MM.1S (cell line): Measurements from ENCODE around the gene TASP1.
"Not testable (repeated sequence)": the region's sequence is repeated elsewhere in the genome, so short reads cannot be mapped to it uniquely, and the experiment has no call there.

Source experiments
- DNase-seq: peaks from one replicate; pipeline ENCODE4 v3.0.0-alpha.2; 2015
- H2AFZ ChIP-seq: fragments of 300-600 bp; sonication (generic); 2 replicates; pipeline ENCODE4 v1.6.0; 2016; ENCODE audit warnings: antibody characterized with exemption, low read length
- H3F3A ChIP-seq: fragments of 300-600 bp; sonication (generic); 2 replicates; pipeline ENCODE4 v1.6.1; 2016; ENCODE audit warnings: mild to moderate bottlenecking, antibody characterized with exemption, low read length, moderate library complexity, mixed read lengths; ENCODE audit not compliant: insufficient read depth
- H3K27ac ChIP-seq: fragments of 300-600 bp; sonication (generic); 2 replicates; pipeline ENCODE4 v1.5.1; 2016; ENCODE audit warnings: mild to moderate bottlenecking, low read length
- H3K27me3 ChIP-seq: fragments of 300-600 bp; sonication (generic); replicated peaks from 2 replicates; pipeline ENCODE4 v1.6.0; 2016; ENCODE audit warnings: low read length; ENCODE audit not compliant: insufficient read depth
- H3K36me3 ChIP-seq: fragments of 300-600 bp; sonication (generic); replicated peaks from 2 replicates; pipeline ENCODE4 v1.6.1; 2016; ENCODE audit warnings: mild to moderate bottlenecking, low read length, mixed read lengths; ENCODE audit not compliant: insufficient read depth
- H3K4me1 ChIP-seq: fragments of 300-600 bp; sonication (generic); 2 replicates; pipeline ENCODE4 v1.6.1; 2016; ENCODE audit warnings: low read length, mixed read lengths
- H3K4me2 ChIP-seq: fragments of 300-600 bp; sonication (generic); 2 replicates; pipeline ENCODE4 v1.6.0; 2016; ENCODE audit warnings: low read depth, low read length
- H3K4me3 ChIP-seq: fragments of 300-600 bp; sonication (generic); 2 replicates; pipeline ENCODE4 v1.5.1; 2016; ENCODE audit warnings: low read length, mixed read lengths
- H3K79me2 ChIP-seq: fragments of 300-600 bp; sonication (generic); 2 replicates; pipeline ENCODE4 v1.6.1; 2016; ENCODE audit warnings: mixed run types, low read length, mixed read lengths
- H3K9ac ChIP-seq: fragments of 300-600 bp; sonication (generic); 2 replicates; pipeline ENCODE4 v1.6.1; 2016; ENCODE audit warnings: low read length, mixed read lengths
- H3K9me2 ChIP-seq: fragments of 300-600 bp; sonication (generic); replicated peaks from 2 replicates; pipeline ENCODE4 v1.6.1; 2016; ENCODE audit warnings: mild to moderate bottlenecking, low read length, mixed read lengths; ENCODE audit not compliant: insufficient read depth
- H3K9me3 ChIP-seq: fragments of 300-600 bp; sonication (generic); replicated peaks from 2 replicates; pipeline ENCODE4 v1.6.1; 2016; ENCODE audit warnings: mild to moderate bottlenecking, low read length, mixed read lengths; ENCODE audit not compliant: insufficient read depth
- H4K20me1 ChIP-seq: fragments of 300-600 bp; sonication (generic); 2 replicates; pipeline ENCODE4 v1.6.1; 2016; ENCODE audit warnings: mild to moderate bottlenecking, low read length, moderate library complexity, mixed read lengths; ENCODE audit not compliant: insufficient read depth
- EZH2 ChIP-seq: fragments of 300-600 bp; sonication (generic); optimal IDR thresholded peaks from 2 replicates; pipeline ENCODE3; 2017; ENCODE audit warnings: low read depth, mild to moderate bottlenecking, antibody characterized with exemption, low read length, mixed read lengths
- EZH2phosphoT487 ChIP-seq: fragments of 300-600 bp; sonication (generic); IDR thresholded peaks from 2 replicates; pipeline ENCODE4 v1.6.1; 2018; ENCODE audit warnings: antibody characterized with exemption, low read length
- TF ChIP-seq, protein P1 (sequence below): fragments of 300-600 bp; sonication (generic); IDR thresholded peaks from 2 replicates; pipeline ENCODE4 v1.5.1; 2016; ENCODE audit warnings: antibody characterized with exemption, low read length, mixed read lengths

The TASP1 gene

GRCh38 chr20:13485576-13485975 lies 153.2 kb downstream of the TASP1 start:
- no peaks in the 10 kb centered on the region for H3F3A ChIP-seq
- H4K20me1 ChIP-seq, result no peaks in the 10 kb centered on the region
- no peak overlapping the region for H3K27ac ChIP-seq
- H3K9me2 ChIP-seq, result no peaks in the 10 kb centered on the region
- 0 out of 2 replicates have a peak, but pooled peaks cover 6% of the 10 kb centered on the region for H3K36me3 ChIP-seq
- H3K9me3 ChIP-seq, result no peaks in the 10 kb centered on the region
- H2AFZ ChIP-seq, result no peak overlapping the region
- TF ChIP-seq EZH2 (no peak), EZH2phosphoT487 (no peak)
- TF ChIP-seq, protein P1, sequence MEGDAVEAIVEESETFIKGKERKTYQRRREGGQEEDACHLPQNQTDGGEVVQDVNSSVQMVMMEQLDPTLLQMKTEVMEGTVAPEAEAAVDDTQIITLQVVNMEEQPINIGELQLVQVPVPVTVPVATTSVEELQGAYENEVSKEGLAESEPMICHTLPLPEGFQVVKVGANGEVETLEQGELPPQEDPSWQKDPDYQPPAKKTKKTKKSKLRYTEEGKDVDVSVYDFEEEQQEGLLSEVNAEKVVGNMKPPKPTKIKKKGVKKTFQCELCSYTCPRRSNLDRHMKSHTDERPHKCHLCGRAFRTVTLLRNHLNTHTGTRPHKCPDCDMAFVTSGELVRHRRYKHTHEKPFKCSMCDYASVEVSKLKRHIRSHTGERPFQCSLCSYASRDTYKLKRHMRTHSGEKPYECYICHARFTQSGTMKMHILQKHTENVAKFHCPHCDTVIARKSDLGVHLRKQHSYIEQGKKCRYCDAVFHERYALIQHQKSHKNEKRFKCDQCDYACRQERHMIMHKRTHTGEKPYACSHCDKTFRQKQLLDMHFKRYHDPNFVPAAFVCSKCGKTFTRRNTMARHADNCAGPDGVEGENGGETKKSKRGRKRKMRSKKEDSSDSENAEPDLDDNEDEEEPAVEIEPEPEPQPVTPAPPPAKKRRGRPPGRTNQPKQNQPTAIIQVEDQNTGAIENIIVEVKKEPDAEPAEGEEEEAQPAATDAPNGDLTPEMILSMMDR, result no peak
- no peak overlapping the region for H3K9ac ChIP-seq
- DNase-seq, result no peak
- H3K4me2 ChIP-seq, result no peak overlapping the region
- no peaks in the 10 kb centered on the region for H3K79me2 ChIP-seq
- no peaks in the 10 kb centered on the region for H3K4me1 ChIP-seq
- H3K27me3 ChIP-seq, result no peaks in the 10 kb centered on the region
- H3K4me3 ChIP-seq, result no peak overlapping the region

DNA sequence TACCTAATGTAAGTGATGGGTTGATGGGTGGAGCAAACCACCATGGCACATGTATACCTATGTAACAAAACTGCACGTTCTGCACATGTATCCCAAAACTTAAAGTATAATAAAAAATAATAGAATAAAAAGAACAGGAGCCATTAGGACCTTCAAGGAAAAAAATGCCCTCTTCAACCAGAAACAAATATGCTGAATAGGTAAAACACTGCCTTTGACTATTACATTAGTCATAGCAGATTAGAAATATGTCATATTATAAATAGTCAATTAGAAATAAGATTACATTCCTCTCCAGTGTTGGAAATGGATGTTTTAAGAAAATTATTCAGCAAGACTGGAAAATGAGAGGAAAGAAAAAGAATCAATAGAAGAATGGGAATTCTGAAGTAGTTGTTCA lies 153.7 kb downstream of the TASP1 start:
- H3K36me3 ChIP-seq, H3K9me3 ChIP-seq, H3K4me2 ChIP-seq, H3K4me3 ChIP-seq, DNase-seq, H3K79me2 ChIP-seq, H2AFZ ChIP-seq, H3F3A ChIP-seq, H3K27ac ChIP-seq, H3K4me1 ChIP-seq, H3K9me2 ChIP-seq, H3K27me3 ChIP-seq, H4K20me1 ChIP-seq, H3K9ac ChIP-seq: not testable (repeated sequence)

- not testable (repeated sequence) for H3F3A ChIP-seq, H4K20me1 ChIP-seq, H3K36me3 ChIP-seq, H3K4me3 ChIP-seq, H3K4me2 ChIP-seq, H3K9me2 ChIP-seq, H2AFZ ChIP-seq, H3K9ac ChIP-seq, DNase-seq, H3K79me2 ChIP-seq, H3K27me3 ChIP-seq, H3K27ac ChIP-seq, H3K4me1 ChIP-seq, H3K9me3 ChIP-seq
Measured at GRCh38 chr20:13483472-13483871, 155.3 kb downstream of the TASP1 start.

DNA sequence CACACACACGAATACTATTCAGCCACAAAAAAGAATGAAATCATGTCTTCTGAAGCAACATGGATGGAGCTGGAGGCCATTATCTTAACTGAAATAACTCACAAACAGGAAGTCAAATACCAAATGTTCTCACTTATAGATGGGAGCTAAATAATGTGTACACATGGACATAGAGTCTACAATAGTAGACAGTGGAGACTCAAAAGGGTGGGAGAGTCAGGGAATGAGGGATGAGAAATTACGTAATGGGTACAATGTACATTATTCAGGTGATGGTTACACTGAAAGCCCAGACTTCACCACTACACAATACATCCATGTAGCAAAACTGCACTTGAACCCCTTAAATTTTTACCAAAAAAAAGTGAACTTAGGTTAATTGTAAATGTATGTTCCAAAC lies 160.4 kb downstream of the TASP1 start:
- H3K4me2 ChIP-seq, result no peak overlapping the region
- no peaks in the 10 kb centered on the region for H3K27me3 ChIP-seq
- no peak overlapping the region for H3K27ac ChIP-seq
- H3K9ac ChIP-seq, result no peak overlapping the region
- H3K9me3 ChIP-seq, result no peaks in the 10 kb centered on the region
- H3K79me2 ChIP-seq, result no peaks in the 10 kb centered on the region
- H3K36me3 ChIP-seq, result peaks cover 6% of the 10 kb centered on the region; the same call in 1 of the 2 replicates
- no peaks in the 10 kb centered on the region for H3F3A ChIP-seq
- no peak for DNase-seq
- H3K4me1 ChIP-seq, result no peaks in the 10 kb centered on the region
- TF ChIP-seq, protein P1, result no peak
- TF ChIP-seq EZH2 (no peak), EZH2phosphoT487 (no peak)
- H3K4me3 ChIP-seq, result no peak overlapping the region
- H2AFZ ChIP-seq, result no peak overlapping the region
- H3K9me2 ChIP-seq, result no peaks in the 10 kb centered on the region
- no peaks in the 10 kb centered on the region for H4K20me1 ChIP-seq
